ENCODE data around the gene NAALADL2. TPM values are rescaled to one million over a fixed set of nuclear protein-coding genes. Genes with fewer than 3 reads are reported as not detected.

NAALADL2 gene
- total and polyA plus RNA-seq, 4 donors = 0.28 to 4.6 (median 3.1) TPM

- TF ChIP-seq FOXA2 (IDR thresholded peaks at IDR 0.05) (no peak), CTCF (IDR thresholded peaks at IDR 0.05; ENCODE audit: low read depth, low read length, missing input control) (no peak), RXRA (IDR thresholded peaks at IDR 0.05) (no peak), REST (IDR thresholded peaks at IDR 0.05) (no peak), ATF3 (IDR thresholded peaks at IDR 0.05) (no peak), FOXA1 (IDR thresholded peaks at IDR 0.05) (no peak), SP1 (IDR thresholded peaks at IDR 0.05) (no peak), TAF1 (conservative IDR thresholded peaks at IDR 0.05) (no peak), NR2F2 (IDR thresholded peaks at IDR 0.05) (no peak), HNF4G (IDR thresholded peaks at IDR 0.05) (no peak), GABPA (IDR thresholded peaks at IDR 0.05 in 1 of 2, conservative IDR thresholded peaks at IDR 0.05 in 1 of 2) (no peak), ZBTB33 (IDR thresholded peaks at IDR 0.05) (no peak), YY1 (IDR thresholded peaks at IDR 0.05) (no peak), RAD21 (IDR thresholded peaks at IDR 0.05) (no peak), JUND (IDR thresholded peaks at IDR 0.05) (no peak), MAX (IDR thresholded peaks at IDR 0.05) (no peak), EGR1 (IDR thresholded peaks at IDR 0.05; ENCODE audit: low read depth in 2 of 2) (no peak), HNF4A (conservative IDR thresholded peaks at IDR 0.05) (no peak)
- Histone ChIP-seq H3K9me3 (ENCODE audit: control insufficient read depth in 4 of 4, low read length in 3 of 4) (no peaks in the 10 kb centered on the region), H3K9ac (ENCODE audit: low read depth in 1 of 2, low read length in 2 of 2) (no peak overlapping the region), H3K36me3 (ENCODE audit: control insufficient read depth in 4 of 4, insufficient read depth in 3 of 4, low read depth in 1 of 4, low read length in 3 of 4) (no peaks in the 10 kb centered on the region), H3K27me3 (ENCODE audit: control insufficient read depth in 4 of 4, insufficient read depth in 4 of 4, low read length in 3 of 4) (no peaks in the 10 kb centered on the region), H3K4me3 (ENCODE audit: low read depth in 1 of 3, low read length in 3 of 3) (no peak overlapping the region), H3K27ac (ENCODE audit: low read depth in 1 of 2, low read length in 2 of 2) (no peak overlapping the region), H3K4me1 (ENCODE audit: control insufficient read depth in 4 of 4, insufficient read depth in 4 of 4, low read length in 3 of 4) (no peaks in the 10 kb centered on the region)
- DNase-seq (ENCODE audit: low spot score) = no peak
- 95% methylated on average over 1 of the region's 1 CpG for WGBS
Observed at GRCh38 chr3:175247629-175248028, 388.5 kb downstream of the NAALADL2 start.

All from liver (tissue), 9 donors.